Measurements from ENCODE around the gene ZBTB32.

The ZBTB32 gene

GRCh38 chr19:35695895-35696422 is 8.4 kb upstream of the ZBTB32 start:
- DNase-seq (ENCODE audit: low spot score): no peak

GRCh38 chr19:35696835-35697234 is 7.5 kb upstream of the ZBTB32 start:
- DNase-seq (ENCODE audit: low spot score): no peak

- DNase-seq (ENCODE audit: low spot score): peak; percentile 99
Measured at GRCh38 chr19:35702223-35703012, 1.9 kb upstream of the ZBTB32 start.

- DNase-seq (ENCODE audit: low spot score): no peak
Measured at GRCh38 chr19:35703343-35703742, 1.0 kb upstream of the ZBTB32 start.

- no peak for DNase-seq (ENCODE audit: low spot score)
Measured at GRCh38 chr19:35708391-35708790, 4.0 kb downstream of the ZBTB32 start.

- no peak for DNase-seq (ENCODE audit: low spot score)
Measured at GRCh38 chr19:35710784-35711723, 6.7 kb downstream of the ZBTB32 start.

- no peak for DNase-seq (ENCODE audit: low spot score)
Measured at GRCh38 chr19:35712567-35713505, 8.5 kb downstream of the ZBTB32 start.

- no peak for DNase-seq (ENCODE audit: low spot score)
Measured at GRCh38 chr19:35713506-35713850, 9.1 kb downstream of the ZBTB32 start.

- no peak for DNase-seq (ENCODE audit: low spot score)
Measured at GRCh38 chr19:35713904-35714495, 9.6 kb downstream of the ZBTB32 start.

GRCh38 chr19:35714601-35715354 is 10.4 kb downstream of the ZBTB32 start:
- no peak for DNase-seq (ENCODE audit: low spot score)

GRCh38 chr19:35715355-35715809 is 11.0 kb downstream of the ZBTB32 start:
- DNase-seq (ENCODE audit: low spot score): no peak

GRCh38 chr19:35715981-35716800 is 11.8 kb downstream of the ZBTB32 start:
- DNase-seq (ENCODE audit: low spot score): peak; percentile 70

GRCh38 chr19:35716801-35717664 is 12.7 kb downstream of the ZBTB32 start:
- DNase-seq (ENCODE audit: low spot score): peak; percentile 99

GRCh38 chr19:35717665-35718344 is 13.4 kb downstream of the ZBTB32 start, which contains the start of gene KMT2B:
Gene KMT2B (plus strand): TSS chr19:35718003. CDS start chr19:35718019, 16 bp downstream.
- DNase-seq (ENCODE audit: low spot score): peak; percentile 97

- peak; percentile 33 for DNase-seq (ENCODE audit: low spot score)
Measured at GRCh38 chr19:35718345-35719041, 14.1 kb downstream of the ZBTB32 start.

- no peak for DNase-seq (ENCODE audit: low spot score)
Measured at GRCh38 chr19:35719402-35720162, 15.2 kb downstream of the ZBTB32 start.
